Astrocyte of the cerebellum (primary cell): Measurements from ENCODE around the gene SFT2D1.
"Not testable (repeated sequence)": the region's sequence is repeated elsewhere in the genome, so short reads cannot be mapped to it uniquely, and the experiment has no call there.

ENCODE experiments used
- DNase-seq: peaks from one replicate; pipeline ENCODE4 v3.0.0-alpha.2; 2011; ENCODE audit warnings: low read depth
- H3K4me3 ChIP-seq: 2 replicates; pipeline ENCODE4 v1.5.1; 2011; ENCODE audit warnings: mild to moderate bottlenecking, low read depth, low read length, moderate library complexity
- CTCF ChIP-seq: IDR thresholded peaks from 2 replicates; pipeline ENCODE4 v1.5.1; 2012; ENCODE audit warnings: low read length, low read depth, moderate library complexity, mild to moderate bottlenecking; ENCODE audit errors: missing control alignments
- in situ Hi-C: cut with HindIII; loops from 2 replicates; pipeline ENCODE4 v1.10.0; 2017; ENCODE audit warnings: low sequenced_read_pairs

Gene SFT2D1

GRCh38 chr6:166346449-166346848, 4.1 kb upstream of the SFT2D1 start:
- in situ Hi-C loops = no loop called here
- no peak overlapping the region for H3K4me3 ChIP-seq
- no peak for TF ChIP-seq CTCF
- no peak for DNase-seq

- in situ Hi-C loops, DNase-seq: not testable (repeated sequence)
Measured at GRCh38 chr6:166345672-166346071, 3.3 kb upstream of the SFT2D1 start.

GRCh38 chr6:166344921-166345320, 2.6 kb upstream of the SFT2D1 start:
- in situ Hi-C loops, DNase-seq, H3K4me3 ChIP-seq: not testable (repeated sequence)

More at GRCh38 chr6:166345672-166346071, 3.3 kb upstream of the SFT2D1 start:
- H3K4me3 ChIP-seq = not testable (repeated sequence)

- in situ Hi-C loops = no loop called here
- DNase-seq = no peak
- no peak overlapping the region for H3K4me3 ChIP-seq
- no peak for TF ChIP-seq CTCF
Measured at GRCh38 chr6:166344240-166344639, 1.9 kb upstream of the SFT2D1 start.

- TF ChIP-seq CTCF = no peak
- in situ Hi-C loops = no loop called here
- no peak for DNase-seq
- peak overlapping the region; percentile 94 for H3K4me3 ChIP-seq
Measured at GRCh38 chr6:166343150-166343487, 774 bp upstream of the SFT2D1 start.

GRCh38 chr6:166341977-166342348, 382 bp downstream of the SFT2D1 start:
- H3K4me3 ChIP-seq = peak overlapping the region; percentile 94
- in situ Hi-C loops = no loop called here

GRCh38 chr6:166341464-166341863, 881 bp downstream of the SFT2D1 start:
- DNase-seq = no peak
- no peak for TF ChIP-seq CTCF
- in situ Hi-C loops = no loop called here
- peak overlapping the region; percentile 94 for H3K4me3 ChIP-seq

More at GRCh38 chr6:166341977-166342348, 382 bp downstream of the SFT2D1 start:
- TF ChIP-seq CTCF = no peak
- no peak for DNase-seq

- in situ Hi-C loops = no loop called here
- TF ChIP-seq CTCF = no peak
- DNase-seq = no peak
Measured at GRCh38 chr6:166338854-166339253, 3.5 kb downstream of the SFT2D1 start.

More at GRCh38 chr6:166338854-166339253, 3.5 kb downstream of the SFT2D1 start:
- no peak overlapping the region for H3K4me3 ChIP-seq
